HG03442 (cell line): ENCODE results near the gene CD248.
"Not testable (repeated sequence)": the region's sequence is repeated elsewhere in the genome, so short reads cannot be mapped to it uniquely, and the experiment has no call there.

Experiments
- ATAC-seq: cut with Tn5 transposase; IDR thresholded peaks from one replicate; pipeline ENCODE4 v1.9.1; 2021; ENCODE audit warnings: mild to moderate bottlenecking, moderate library complexity; ENCODE audit not compliant: unreplicated experiment

CD248 gene

DNA sequence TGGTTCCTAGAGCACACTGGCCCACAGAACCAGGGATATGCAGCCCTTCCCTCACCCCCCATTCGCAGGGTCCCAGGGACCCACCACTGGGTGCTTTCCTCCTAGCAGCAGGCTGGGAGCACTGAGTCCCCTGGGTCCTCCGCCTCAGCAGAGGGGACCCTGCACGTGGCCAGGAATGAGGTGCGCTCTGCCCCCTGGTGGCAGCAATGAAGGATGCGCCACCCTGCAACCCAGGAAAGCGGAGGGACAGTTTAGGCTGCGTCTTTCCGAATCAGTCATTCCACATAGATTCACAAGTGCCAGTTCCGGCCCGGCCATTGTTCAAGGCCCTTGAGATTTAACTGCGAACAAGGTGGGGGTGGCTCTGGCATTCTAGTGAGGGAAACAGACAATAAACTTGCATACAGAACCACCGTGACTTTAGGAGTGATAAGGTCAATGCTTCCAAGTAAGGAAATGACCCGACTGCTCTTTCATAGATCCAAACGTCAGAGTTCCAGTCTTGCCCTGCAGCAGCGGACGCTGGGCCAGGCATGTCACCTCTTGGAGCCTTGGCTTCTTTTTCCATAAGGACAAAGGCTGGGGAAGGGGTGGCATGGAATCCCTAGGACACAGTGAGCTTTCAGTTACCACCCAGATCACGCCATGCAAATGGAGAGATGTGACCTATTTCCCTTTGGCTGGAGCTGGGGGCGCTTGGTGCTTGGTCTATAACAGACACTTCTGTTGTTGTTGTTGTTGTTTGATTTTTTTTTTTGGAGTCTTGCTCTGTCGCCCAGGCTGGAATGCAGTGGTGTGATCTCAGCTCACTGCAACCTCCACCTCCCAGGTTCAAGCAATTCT, 11.7 kb upstream of the CD248 start:
- no peak for ATAC-seq

DNA sequence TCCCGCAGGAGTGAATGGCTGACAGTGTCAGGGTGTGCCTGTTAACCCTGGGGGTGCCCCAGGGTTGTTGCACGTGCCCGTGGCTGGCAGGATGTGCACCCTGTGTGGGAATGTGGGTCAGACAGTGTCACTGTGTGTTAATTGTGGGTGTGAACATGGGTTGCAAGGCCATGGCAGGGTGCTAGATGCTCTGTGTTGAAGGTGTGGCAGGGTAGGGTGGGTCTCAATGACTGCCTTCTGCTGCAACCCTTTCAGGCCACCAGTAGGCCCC, 11.1 kb upstream of the CD248 start:
- ATAC-seq: no peak

DNA sequence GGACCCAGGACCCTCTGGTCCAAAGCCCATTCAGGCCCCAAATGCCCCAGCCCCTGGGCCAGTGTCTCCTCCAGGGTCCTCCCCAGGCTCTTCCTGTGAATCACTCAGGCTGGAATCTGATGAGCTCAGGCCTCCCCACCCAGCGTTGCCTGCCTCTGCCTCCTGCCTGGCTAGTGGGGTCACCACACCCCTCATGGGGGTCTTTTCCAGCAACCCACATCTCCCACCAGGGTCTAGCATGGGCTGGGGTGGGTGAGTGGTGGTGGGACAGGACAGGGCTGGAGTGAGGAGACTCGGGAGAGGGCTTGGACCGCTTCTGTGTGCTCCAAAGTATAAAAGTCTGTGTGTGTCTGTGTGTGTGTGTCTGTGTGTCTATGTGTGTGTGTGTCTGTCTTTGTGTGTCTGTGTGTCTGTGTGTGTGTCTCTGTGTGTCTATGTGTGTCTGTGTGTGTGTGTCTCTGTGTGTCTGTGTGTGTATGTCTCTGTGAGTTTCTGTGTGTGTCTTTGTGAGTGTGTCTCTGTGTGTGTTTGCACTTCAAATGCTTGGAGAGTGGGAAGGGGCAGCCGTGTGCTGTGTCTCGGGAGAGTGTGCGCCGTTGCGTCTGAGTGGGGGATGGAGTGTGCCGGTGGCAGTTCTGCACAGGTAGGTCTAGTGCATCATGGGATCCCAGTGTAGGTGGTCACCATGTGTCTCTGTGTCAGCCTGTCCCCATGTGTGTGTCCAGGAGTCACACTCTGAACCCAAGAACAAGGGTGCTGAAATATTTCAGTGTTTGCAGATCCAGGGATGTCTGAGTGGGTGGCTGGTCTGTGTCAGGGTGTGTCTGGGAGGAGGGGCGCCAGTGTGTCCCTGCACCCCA, 10.6 kb upstream of the CD248 start:
- ATAC-seq: no peak

DNA sequence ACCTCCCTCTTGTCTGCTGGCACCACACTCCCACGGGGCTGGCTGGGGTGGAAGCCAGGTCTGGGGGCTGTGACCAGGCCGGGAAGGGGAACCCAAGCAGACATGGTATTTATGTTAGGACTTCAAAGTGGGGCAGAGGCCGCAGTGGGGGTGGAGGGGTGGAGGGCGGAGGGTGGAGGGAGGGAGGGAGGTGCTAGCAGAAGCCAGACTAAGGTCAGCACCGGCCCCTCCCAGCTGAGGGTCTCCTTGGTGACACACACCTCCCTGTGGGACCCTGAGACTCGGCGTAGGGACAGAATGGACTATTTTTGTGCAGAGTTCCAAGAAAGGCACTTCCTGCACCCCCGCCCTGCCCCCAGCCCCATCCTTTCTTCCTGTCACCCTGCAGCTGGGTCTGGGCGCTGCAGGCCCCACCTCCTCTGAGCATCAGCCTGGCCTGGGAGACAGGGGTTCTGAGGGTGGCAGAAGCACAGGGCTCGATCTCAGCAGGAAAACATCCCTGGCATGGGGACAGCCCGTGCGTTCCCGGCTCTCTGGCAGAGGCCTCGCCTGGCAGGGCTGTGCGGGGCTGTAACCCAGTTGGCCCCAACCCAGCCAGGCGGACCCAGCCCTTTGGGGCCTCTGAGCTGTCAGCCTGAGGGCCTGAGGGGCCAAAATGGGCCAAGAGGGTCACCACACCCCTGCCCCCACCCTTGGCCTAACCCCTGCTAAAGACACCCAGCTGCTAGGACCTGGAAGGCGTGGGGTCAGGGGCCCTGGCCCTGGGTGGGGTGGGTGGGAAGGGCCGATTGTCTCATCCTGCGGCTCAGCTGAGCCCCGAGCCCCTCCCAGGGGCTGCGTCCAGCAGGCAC, 9.6 kb upstream of the CD248 start:
- no peak for ATAC-seq

DNA sequence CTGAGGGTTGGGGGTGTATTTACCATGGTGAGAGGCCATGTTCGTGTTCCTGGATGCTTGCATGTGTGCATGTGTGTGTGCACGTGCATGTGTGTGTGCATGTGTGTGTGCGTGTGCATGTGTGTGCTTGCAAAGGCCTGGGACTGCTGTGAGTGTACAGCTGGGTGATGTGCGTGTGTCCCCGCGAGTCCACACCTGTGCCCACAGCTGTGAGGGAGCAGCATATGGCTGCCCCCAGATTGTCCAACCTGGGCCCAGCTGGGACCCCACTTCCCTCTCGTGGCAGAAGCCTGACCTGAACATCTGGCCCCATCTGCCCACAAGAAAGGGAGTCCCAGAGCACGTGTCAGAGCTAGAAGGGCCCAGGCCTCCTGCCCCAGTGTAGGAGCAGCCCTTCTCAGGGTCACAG, 8.4 kb upstream of the CD248 start:
- no peak for ATAC-seq

DNA sequence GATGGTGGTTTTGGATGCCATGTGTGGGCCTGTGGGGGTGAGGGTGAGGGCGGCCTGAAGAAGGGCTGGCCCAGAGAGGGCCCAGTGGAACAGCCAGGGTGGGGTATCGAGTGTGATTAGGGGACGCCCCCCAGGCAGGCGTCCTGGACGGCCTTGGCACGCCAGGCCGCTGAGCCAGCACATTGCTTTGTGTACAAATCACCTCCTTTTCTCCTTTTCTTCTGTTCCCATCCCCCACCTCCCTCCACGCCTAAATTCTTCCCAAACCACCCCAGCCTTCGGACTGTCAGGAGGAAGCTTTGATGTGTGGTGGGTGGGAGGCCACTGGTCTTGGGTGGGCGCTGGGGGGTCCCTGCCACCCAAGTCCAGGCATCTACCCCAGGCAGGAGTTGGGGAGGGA, 7.8 kb upstream of the CD248 start:
- ATAC-seq: no peak

DNA sequence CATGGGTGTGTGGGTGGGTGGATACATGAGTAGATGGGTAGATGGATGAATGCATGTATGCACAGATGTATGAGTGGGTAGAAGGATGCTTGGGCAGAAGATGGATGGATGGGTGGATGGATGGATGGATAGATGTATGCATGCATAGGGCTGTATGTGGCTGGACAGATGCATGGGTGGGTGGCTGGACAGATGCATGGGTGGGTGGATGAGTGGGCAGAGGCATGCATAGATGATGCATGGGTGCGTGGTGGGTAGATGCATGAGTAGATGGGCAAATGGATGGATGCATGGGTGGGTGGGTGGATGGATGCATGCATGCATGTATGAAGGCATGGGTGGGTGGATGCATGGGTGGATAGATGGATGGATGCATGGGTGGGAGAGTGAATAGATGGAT, 6.8 kb upstream of the CD248 start:
- ATAC-seq: no peak

DNA sequence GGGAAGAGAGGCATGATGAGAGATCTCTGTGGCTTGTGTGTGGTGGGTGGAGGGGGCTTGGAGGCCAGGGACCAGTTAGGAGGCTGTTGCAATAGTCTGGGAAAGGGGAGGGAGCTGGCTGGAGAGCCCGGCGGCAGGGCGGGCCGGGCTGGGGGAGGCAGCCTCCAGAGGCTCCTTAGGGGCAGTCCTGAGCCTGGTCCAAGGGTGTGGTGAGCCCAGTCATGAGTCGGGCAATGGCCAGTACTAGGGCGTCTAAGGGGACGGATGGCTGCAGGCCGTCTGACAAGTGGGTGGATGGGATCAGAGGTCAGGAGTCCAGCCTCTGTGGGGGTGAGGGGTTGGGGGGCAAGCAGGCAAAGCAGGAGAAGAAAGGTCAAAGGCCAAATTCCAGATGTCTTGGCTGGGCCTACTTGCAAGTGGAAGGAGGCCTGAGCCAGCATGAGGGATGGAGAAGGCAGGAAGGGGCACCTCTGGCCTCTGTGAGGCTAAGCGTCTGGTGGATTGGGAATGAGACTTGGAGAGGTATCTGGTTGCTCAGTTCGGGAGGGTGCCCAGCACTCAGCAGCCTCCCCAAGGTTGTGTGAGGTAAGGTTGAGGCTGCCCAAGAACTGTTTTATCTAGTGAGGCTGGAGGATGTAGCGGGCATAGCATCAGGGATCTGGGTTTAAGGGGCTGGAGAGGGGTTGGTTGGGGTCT, 6.0 kb upstream of the CD248 start:
- ATAC-seq: no peak

DNA sequence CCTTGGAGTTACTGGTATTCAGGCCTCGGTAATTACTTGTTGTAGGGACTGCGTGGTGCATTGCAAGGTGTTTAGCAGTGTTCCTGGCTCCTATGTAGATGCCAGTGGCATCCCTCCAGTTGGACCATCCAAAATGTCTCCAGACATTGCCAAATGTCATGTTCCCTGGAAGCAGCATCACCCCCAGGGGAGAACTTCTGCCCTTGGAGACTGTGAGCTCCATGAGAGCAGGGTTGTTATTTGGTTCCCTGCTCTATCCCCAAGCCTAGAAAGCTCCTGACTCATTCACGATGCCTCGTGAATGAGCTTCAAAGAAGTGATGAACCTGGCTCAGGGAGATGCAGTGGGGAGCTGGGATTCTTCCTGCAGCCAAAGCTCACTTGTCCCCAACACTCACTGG, 4.8 kb upstream of the CD248 start:
- ATAC-seq: no peak

DNA sequence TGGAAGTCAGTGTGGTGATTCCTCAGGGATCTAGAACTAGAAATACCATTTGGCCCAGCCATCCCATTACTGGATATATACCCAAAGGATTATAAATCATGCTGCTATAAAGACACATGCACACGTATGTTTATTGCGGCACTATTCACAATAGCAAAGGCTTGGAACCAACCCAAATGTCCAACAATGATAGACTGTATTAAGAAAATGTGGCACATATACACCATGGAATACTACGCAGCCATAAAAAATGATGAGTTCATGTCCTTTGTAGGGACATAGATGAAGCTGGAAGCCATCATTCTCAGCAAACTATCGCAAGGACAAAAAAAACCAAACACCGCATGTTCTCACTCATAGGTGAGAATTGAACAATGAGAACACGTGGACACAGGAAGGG, 3.9 kb upstream of the CD248 start:
- not testable (repeated sequence) for ATAC-seq

DNA sequence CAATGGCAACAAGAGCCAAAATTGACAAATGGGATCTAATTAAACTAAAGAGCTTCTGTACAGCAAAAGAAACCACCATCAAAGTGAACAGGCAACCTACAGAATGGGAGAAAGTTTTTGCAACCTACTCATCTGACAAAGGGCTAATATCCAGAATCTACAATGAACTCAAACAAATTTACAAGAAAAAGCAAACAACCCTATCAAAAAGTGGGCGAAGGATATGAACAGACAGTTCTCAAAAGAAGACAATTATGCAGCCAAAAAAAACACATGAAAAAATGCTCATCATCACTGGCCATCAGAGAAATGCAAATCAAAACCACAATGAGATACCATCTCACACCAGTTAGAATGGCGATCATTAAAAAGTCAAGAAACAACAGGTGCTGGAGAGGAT, 3.4 kb upstream of the CD248 start:
- not testable (repeated sequence) for ATAC-seq

DNA sequence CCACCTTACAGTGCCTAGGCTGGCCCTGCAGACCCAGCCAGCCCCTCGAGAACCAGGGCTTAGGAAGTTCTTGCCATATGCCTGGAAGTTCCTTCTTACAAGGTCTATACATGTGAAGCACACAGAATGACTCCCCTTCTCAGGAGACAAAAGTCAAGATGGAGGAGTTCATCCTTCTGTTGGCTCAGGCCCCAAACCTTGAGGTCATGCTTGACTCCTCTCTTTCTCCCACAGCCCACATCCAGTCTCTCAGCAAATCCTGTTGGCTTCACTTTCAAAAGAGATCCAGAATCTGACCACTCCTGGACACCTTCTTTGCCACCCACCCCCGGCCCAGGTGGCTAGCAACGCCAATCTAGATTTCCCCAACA, 1.7 kb upstream of the CD248 start:
- no peak for ATAC-seq

DNA sequence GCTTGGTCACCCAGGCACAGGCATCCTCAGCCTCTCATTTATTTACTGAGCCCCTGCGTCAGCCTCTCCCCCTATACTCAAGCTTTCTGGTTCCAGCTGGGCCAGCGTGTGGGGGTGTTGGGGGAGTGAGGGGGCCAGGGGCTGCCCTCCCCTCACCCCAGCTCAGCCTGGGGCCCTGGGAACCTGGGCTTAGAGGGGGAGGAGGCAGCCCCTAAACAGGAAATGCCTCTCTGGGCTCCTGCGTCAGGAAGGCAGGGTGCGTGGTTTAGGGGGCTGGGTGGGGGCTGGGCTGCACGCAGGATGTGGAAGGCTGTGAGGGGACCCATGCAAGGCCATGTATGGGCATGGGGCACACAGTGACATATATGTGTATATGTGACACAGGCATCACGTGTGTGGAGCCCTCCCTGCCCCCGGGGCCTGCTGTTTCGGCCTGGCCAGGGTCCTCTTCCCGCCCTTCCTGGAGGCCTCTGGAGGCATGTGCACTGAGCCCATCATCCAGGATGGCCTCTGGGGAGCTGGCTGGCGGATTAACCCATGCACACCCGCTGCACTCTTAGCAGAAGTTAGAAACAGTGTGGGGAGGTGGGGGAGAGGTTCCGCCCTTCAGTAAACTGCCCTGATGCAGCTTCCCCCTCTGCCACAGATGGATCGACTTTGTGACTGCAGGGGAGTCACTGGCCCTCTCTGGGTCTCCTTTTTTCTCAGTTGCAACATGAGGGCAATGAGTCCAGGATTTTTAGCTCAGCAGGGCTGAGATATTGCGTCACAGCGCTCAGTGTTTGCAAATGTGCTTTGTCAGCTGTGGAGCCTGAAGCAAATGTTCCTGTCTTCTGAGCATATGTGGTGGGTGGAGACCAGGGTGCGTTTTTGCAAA, 1.1 kb upstream of the CD248 start:
- no peak for ATAC-seq

DNA sequence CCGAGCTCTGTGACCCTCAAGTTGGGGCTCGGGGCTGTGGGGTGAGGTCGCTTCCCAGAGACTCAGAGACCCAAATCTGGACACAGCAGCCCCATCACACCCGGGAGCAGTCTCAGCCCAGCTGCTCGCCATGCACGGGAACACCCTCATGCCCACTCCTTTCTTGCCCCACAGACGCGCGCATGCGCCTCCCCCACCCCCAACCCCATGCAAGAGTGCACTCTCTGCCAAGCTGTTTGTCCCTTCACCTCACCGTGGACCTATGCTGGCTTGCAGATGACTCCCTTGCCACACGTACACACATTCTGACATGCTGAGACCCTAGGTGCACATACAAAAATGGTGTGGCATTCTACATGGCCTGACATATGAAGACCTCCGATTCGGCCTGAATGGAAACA, 478 bp upstream of the CD248 start:
- ATAC-seq: no peak

DNA sequence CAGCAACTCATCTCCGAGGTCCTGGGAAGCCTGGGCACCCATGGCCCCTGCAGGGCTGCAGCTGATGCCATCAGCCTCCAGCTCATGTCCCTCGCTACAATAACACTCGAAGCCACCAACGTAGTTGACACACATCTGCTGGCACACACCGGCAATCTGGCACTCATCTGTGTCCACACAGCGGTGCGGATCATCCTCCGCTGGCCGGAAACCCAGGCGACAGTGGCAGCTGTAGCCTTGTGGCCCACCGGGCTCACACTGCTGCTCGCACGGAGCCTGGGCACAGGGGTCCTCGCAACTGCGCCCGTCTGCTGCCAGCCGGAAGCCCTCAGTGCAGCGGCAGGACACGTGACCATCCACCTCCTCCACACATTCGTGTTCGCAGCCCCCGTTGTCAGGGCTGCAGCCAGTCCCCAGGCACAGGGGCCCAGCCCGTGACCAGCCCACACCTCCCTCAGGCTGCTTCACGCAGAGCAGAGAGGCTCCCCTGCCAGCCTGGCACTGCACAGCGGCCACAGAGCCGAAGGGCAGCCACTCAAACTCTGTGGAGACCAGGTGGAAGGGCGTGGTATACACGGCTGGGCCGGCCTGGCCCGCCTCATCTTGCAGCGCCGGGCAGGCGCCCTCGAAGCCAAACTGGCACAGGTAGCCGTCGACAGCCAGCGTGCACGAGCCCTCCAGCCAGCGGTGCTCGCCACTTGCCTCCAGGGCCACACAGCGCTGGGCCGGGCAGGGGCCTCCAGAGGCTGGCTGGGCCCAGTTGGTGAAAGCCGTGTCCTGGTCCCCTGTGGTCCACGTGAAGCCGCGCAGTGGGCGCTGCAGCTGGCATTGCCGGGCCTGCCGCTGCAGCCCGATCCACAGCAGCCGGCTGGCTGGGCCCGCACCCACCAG, 678 bp downstream of the CD248 start:
- ATAC-seq: no peak

DNA sequence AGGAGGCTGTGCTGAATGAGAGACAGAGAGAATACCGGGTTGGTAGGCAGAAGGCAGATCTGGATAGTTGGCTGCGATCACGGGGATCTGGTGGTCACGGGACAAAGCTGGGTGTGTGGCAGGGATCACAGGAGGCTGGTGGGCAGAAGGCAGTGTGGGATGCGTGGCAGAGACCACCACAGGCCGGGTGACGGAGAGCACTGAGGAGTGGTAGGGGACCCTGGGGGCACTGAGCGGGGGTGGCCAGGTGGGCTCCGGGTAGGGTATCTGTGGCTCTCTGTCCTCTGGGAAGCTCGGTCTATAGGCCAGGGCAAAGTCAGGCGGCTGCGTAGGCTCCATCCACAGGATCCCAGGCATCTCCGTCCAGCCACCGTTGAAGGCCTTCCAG, 1.4 kb downstream of the CD248 start:
- ATAC-seq: no peak

DNA sequence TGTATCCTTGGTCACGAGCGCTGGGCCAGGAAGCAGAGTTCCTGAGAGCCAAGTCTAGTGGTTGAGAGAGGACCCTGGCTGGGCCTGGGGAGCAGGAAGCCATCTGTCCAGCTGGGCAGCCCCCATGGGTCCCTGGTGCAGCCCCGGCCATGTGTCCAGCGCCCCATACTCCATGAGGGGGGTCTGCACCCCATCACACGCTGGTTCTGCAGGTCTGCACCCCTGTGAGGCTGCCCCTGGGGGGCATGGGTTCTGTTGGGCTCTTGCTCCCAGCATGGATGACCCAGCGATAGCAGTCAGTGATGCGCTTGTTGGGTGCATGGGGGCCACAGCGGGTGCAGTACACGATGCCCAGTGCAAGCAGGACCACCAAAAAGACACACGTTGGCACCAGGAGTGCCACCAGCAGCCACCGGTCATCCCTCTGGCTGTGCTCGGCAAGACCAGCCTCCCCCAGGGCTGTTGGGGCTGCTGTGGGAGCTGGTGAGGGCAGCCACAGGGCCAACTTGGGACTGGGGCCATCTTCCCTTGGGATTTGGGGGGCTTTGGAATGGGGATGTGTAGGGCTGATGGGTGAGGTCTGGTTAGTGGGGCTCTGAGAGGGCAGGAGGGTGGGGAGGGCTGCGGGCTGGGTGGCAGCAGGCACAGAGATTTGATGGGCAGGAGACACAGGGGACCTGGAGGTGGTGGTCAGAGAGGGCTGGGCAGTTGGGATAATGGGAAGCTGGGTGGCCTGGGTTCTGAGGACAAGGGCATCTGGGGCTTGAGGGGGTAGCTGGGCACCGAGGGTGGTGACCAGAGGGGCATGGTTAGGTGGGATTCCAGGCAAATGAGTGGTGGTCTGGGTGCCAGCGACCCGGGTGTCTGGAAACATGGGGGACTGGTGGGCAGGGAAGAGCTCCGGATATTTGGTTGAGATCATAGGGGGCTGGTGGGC, 2.0 kb downstream of the CD248 start:
- no peak for ATAC-seq

DNA sequence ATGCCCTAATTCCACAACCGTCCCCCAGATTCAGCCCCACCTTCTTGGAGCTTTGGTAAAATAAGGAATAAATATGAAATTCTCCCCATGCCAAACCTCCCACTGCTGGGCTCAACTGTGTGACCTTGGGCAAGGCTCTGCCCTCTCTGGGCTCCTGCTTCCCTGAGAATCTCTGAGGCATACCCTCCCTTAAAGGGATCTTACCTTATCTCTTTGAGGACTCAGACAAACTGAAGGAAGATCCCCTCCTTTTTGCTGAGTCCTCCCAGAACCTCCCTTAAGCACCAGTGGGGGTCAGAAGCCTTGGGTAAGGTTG, 2.7 kb downstream of the CD248 start:
- no peak for ATAC-seq
